Trophoblast cell (in vitro differentiated cells and primary cell): ENCODE data around the gene FOXA3.

Source experiments
- DNase-seq, 2 donors: peaks; one replicate each; pipeline ENCODE4 v3.0.0-alpha.2; 2016
- H2AFZ ChIP-seq: 2 replicates; pipeline ENCODE4 v1.6.1; 2013; ENCODE audit warnings: low read length, moderate library complexity, mild to moderate bottlenecking; ENCODE audit not compliant: insufficient read depth, poor library complexity
- H2AK5ac ChIP-seq: 2 replicates; pipeline ENCODE4 v1.6.1; 2013; ENCODE audit warnings: mild to moderate bottlenecking, low read length
- H2BK120ac ChIP-seq: 2 replicates; pipeline ENCODE4 v1.6.1; 2013; ENCODE audit warnings: low read length, mild to moderate bottlenecking, moderate library complexity; ENCODE audit not compliant: insufficient read depth, poor library complexity
- H2BK12ac ChIP-seq: 2 replicates; pipeline ENCODE4 v1.6.1; 2013; ENCODE audit warnings: mild to moderate bottlenecking, low read length, moderate library complexity
- H2BK5ac ChIP-seq: 2 replicates; pipeline ENCODE4 v1.6.1; 2013; ENCODE audit warnings: low read length, low read depth, moderate library complexity, mild to moderate bottlenecking; ENCODE audit not compliant: poor library complexity
- H3K14ac ChIP-seq: 2 replicates; pipeline ENCODE4 v1.6.1; 2013; ENCODE audit warnings: mild to moderate bottlenecking, low read length
- H3K18ac ChIP-seq: 2 replicates; pipeline ENCODE4 v1.6.1; 2013; ENCODE audit warnings: mild to moderate bottlenecking, low read length
- H3K23ac ChIP-seq: 2 replicates; pipeline ENCODE4 v1.6.1; 2013; ENCODE audit warnings: low read length
- H3K27ac ChIP-seq: 2 replicates; pipeline ENCODE4 v1.5.1; 2013; ENCODE audit warnings: low read depth, mild to moderate bottlenecking, inconsistent platforms, low read length, moderate library complexity
- H3K27me3 ChIP-seq: 2 replicates; pipeline ENCODE4 v1.6.1; 2013; ENCODE audit warnings: inconsistent platforms, mild to moderate bottlenecking, low read length, moderate library complexity; ENCODE audit not compliant: insufficient read depth
- H3K36me3 ChIP-seq, 2 experiments: 1 replicate in 1 of 2; 2 replicates in 1 of 2; pipeline ENCODE4 v1.6.1; 2013; ENCODE audit warnings: low read length in 2 of 2, mild to moderate bottlenecking in 2 of 2, moderate library complexity in 1 of 2; ENCODE audit not compliant: insufficient read depth in 2 of 2, control insufficient read depth in 1 of 2
- H3K4ac ChIP-seq: 2 replicates; pipeline ENCODE4 v1.6.1; 2013; ENCODE audit warnings: low read depth, mild to moderate bottlenecking, low read length, moderate library complexity
- H3K4me1 ChIP-seq, 2 experiments: 1 replicate in 1 of 2; 2 replicates in 1 of 2; pipeline ENCODE4 v1.6.1; 2013; ENCODE audit warnings: low read length in 2 of 2, mild to moderate bottlenecking in 2 of 2, moderate library complexity in 1 of 2; ENCODE audit not compliant: insufficient read depth in 2 of 2, control insufficient read depth in 1 of 2
- H3K4me2 ChIP-seq: 2 replicates; pipeline ENCODE4 v1.6.1; 2013; ENCODE audit warnings: inconsistent platforms, mild to moderate bottlenecking, low read length, moderate library complexity
- H3K4me3 ChIP-seq: 2 replicates; pipeline ENCODE4 v1.5.1; 2013; ENCODE audit warnings: mild to moderate bottlenecking, low read depth, low read length, inconsistent platforms
- H3K79me1 ChIP-seq: one replicate; pipeline ENCODE4 v1.6.1; 2013; ENCODE audit warnings: low read length
- H3K79me2 ChIP-seq: 2 replicates; pipeline ENCODE4 v1.6.1; 2013; ENCODE audit warnings: low read length, mild to moderate bottlenecking; ENCODE audit not compliant: control insufficient read depth, insufficient read depth, poor library complexity
- H3K9ac ChIP-seq: 2 replicates; pipeline ENCODE4 v1.6.1; 2013; ENCODE audit warnings: mild to moderate bottlenecking, low read length
- H3K9me3 ChIP-seq: 2 replicates; pipeline ENCODE4 v1.6.1; 2013; ENCODE audit warnings: low read depth, mild to moderate bottlenecking, control low read depth, inconsistent platforms, low read length; ENCODE audit not compliant: insufficient read depth
- H4K12ac ChIP-seq: 2 replicates; pipeline ENCODE4 v1.6.1; 2013; ENCODE audit warnings: low read depth, mild to moderate bottlenecking, low read length, moderate library complexity
- H4K8ac ChIP-seq: 2 replicates; pipeline ENCODE4 v1.6.1; 2013; ENCODE audit warnings: low read depth, mild to moderate bottlenecking, low read length, moderate library complexity
- H4K91ac ChIP-seq: one replicate; pipeline ENCODE4 v1.6.1; 2013; ENCODE audit warnings: low read depth, mild to moderate bottlenecking, low read length, moderate library complexity
- WGBS: extraction: QIAGEN DNeasy Blood & Tissue Kit; methylation state at CpG from one replicate; pipeline ENCODE4 v1.1.7; 2013; ENCODE audit warnings: missing lambda C conversion rate; ENCODE audit not compliant: insufficient read length, insufficient coverage; ENCODE audit errors: extremely low coverage; 5-methylcytosine and 5-hydroxymethylcytosine counted together

The FOXA3 gene

GRCh38 chr19:45823182-45823581 lies 40.9 kb upstream of the FOXA3 start:
- Histone ChIP-seq H3K14ac (no peak overlapping the region), H3K4ac (no peak overlapping the region), H3K23ac (no peak overlapping the region), H2BK120ac (no peak overlapping the region), H2AK5ac (no peak overlapping the region), H3K4me3 (no peak overlapping the region), H3K9ac (no peak overlapping the region), H3K18ac (no peak overlapping the region), H3K79me2 (no peaks in the 10 kb centered on the region), H3K4me1 (no peaks in the 10 kb centered on the region), H3K27ac (no peak overlapping the region), H3K36me3 (peaks cover 80 to 85% of the 10 kb centered on the region in 2 experiments), H2BK12ac (no peak overlapping the region), H3K4me2 (no peak overlapping the region), H3K27me3 (no peaks in the 10 kb centered on the region), H4K91ac (no peak overlapping the region), H2BK5ac (no peak overlapping the region), H4K12ac (no peak overlapping the region), H4K8ac (no peak overlapping the region), H2AFZ (no peak overlapping the region), H3K79me1 (no peaks in the 10 kb centered on the region), H3K9me3 (peaks cover 3% of the 10 kb centered on the region)
- DNase-seq: no peak
- no CpG with 5 or more reads among the region's 12 CpGs for WGBS

GRCh38 chr19:45824041-45824471 lies 40.1 kb upstream of the FOXA3 start:
- Histone ChIP-seq H3K4me3 (no peak overlapping the region), H3K9me3 (peaks cover 4% of the 10 kb centered on the region), H3K14ac (no peak overlapping the region), H2BK120ac (no peak overlapping the region), H3K4me1 (no peaks in the 10 kb centered on the region), H2AFZ (no peak overlapping the region), H3K27me3 (no peaks in the 10 kb centered on the region), H4K8ac (no peak overlapping the region), H2AK5ac (no peak overlapping the region), H3K79me1 (no peaks in the 10 kb centered on the region), H4K12ac (no peak overlapping the region), H3K23ac (no peak overlapping the region), H3K36me3 (peaks cover 85 to 93% of the 10 kb centered on the region in 2 experiments), H2BK12ac (no peak overlapping the region), H3K4me2 (no peak overlapping the region), H3K9ac (no peak overlapping the region), H3K27ac (no peak overlapping the region), H2BK5ac (no peak overlapping the region), H3K18ac (no peak overlapping the region), H4K91ac (no peak overlapping the region), H3K4ac (no peak overlapping the region), H3K79me2 (no peaks in the 10 kb centered on the region)
- DNase-seq: no peak
- WGBS: no CpG with 5 or more reads among the region's 12 CpGs

DNA sequence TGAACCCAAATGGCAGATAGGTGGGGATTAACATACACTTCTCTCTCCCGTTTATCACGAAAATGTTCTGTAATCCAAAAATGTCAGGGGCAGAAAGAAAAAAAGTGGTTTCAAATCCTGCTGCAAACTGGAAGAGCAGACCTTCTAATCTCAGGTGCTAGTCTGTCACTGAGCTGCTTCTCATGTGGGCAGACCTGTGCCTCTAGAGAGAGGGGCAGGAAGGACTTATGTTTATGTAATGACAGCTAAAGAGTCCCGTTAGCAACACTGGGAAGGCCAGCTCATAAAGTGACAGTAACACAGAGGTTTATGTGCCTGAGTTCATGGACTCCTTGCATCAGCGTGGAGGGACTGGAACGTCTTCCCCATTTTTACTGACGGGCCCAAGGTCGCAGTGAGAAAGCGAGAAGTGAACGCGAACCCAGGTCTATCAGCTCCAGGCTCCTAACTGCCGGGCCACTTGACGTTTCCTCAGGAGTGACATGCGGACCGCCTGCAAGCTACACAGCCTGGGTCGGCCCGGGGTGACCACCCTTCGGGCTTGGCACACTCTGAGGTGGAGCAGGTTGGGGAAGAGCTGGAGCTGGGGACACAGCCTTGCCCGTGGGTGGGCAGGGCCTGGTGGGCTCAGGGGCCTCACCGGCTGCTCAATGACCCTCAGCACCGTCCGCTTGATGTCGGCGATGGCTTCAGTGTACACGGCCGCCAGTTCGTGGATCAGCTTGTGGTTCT lies 39.4 kb upstream of the FOXA3 start:
- DNase-seq: no peak
- no peak overlapping the region for H2BK120ac ChIP-seq
- H3K14ac ChIP-seq: no peak overlapping the region
- H3K4ac ChIP-seq: no peak overlapping the region
- no peak overlapping the region for H3K4me3 ChIP-seq
- peaks cover 82 to 95% of the 10 kb centered on the region in 2 experiments for H3K36me3 ChIP-seq
- no peaks in the 10 kb centered on the region for H3K27me3 ChIP-seq
- no peak overlapping the region for H2BK12ac ChIP-seq
- H2BK5ac ChIP-seq: no peak overlapping the region
- H4K91ac ChIP-seq: no peak overlapping the region
- no peak overlapping the region for H2AFZ ChIP-seq
- no peak overlapping the region for H3K9ac ChIP-seq
- H3K9me3 ChIP-seq: peaks cover 5% of the 10 kb centered on the region
- no peak overlapping the region for H3K23ac ChIP-seq
- H4K8ac ChIP-seq: no peak overlapping the region
- no peak overlapping the region for H3K18ac ChIP-seq
- no peak overlapping the region for H2AK5ac ChIP-seq
- WGBS: no CpG with 5 or more reads among the region's 26 CpGs
- H3K4me1 ChIP-seq: no peaks in the 10 kb centered on the region
- no peak overlapping the region for H3K4me2 ChIP-seq
- no peak overlapping the region for H4K12ac ChIP-seq
- no peak overlapping the region for H3K27ac ChIP-seq
- no peaks in the 10 kb centered on the region for H3K79me1 ChIP-seq
- H3K79me2 ChIP-seq: no peaks in the 10 kb centered on the region

DNA sequence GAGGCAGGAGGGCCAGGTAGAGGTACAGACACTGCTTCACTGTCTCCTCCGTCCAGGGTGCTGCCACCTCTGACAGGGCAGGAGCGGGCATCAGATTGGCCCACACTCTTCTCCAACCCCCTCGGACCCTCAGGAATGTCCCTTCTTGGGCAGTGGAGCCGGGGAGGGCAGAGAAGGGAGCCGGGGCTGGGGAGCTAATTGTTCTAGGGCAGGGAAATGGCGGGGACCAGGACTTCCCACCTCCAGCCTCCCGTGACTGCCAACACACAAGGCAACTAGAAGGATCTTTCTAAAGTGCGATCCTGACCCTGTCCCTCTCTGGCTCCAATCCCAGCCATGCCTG lies 38.9 kb upstream of the FOXA3 start:
- H3K4me3 ChIP-seq: no peak overlapping the region
- H3K27me3 ChIP-seq: no peaks in the 10 kb centered on the region
- H3K14ac ChIP-seq: no peak overlapping the region
- H3K4ac ChIP-seq: no peak overlapping the region
- H3K36me3 ChIP-seq: peaks cover 82 to 95% of the 10 kb centered on the region in 2 experiments
- DNase-seq: no peak
- H3K9me3 ChIP-seq: peaks cover 6% of the 10 kb centered on the region
- no peak overlapping the region for H2BK5ac ChIP-seq
- H3K9ac ChIP-seq: no peak overlapping the region
- no peak overlapping the region for H3K27ac ChIP-seq
- no peaks in the 10 kb centered on the region for H3K79me1 ChIP-seq
- no peak overlapping the region for H2BK12ac ChIP-seq
- H3K4me2 ChIP-seq: no peak overlapping the region
- no CpG with 5 or more reads among the region's 8 CpGs for WGBS
- no peak overlapping the region for H4K91ac ChIP-seq
- no peak overlapping the region for H2AFZ ChIP-seq
- H3K4me1 ChIP-seq: no peaks in the 10 kb centered on the region
- H4K12ac ChIP-seq: no peak overlapping the region
- no peak overlapping the region for H3K23ac ChIP-seq
- H2AK5ac ChIP-seq: no peak overlapping the region
- H3K79me2 ChIP-seq: no peaks in the 10 kb centered on the region
- no peak overlapping the region for H3K18ac ChIP-seq
- H4K8ac ChIP-seq: no peak overlapping the region
- no peak overlapping the region for H2BK120ac ChIP-seq
